ENCODE results near the gene SYNDIG1L.

SYNDIG1L gene

GRCh38 chr14:74380172-74380571 is 45.8 kb downstream of the SYNDIG1L start:
- no peak overlapping the region for H3K4me3 ChIP-seq (ENCODE audit: low read depth, low read length)

GRCh38 chr14:74377976-74378690 is 47.9 kb downstream of the SYNDIG1L start:
- no peak for TF ChIP-seq CTCF (IDR thresholded peaks at IDR 0.05; ENCODE audit: low read depth, low read length)
- H3K4me3 ChIP-seq (ENCODE audit: low read depth, low read length), result no peak overlapping the region

More at GRCh38 chr14:74380172-74380571, 45.8 kb downstream of the SYNDIG1L start:
- TF ChIP-seq CTCF (IDR thresholded peaks at IDR 0.05; ENCODE audit: low read depth, low read length), result no peak

GRCh38 chr14:74368441-74368840 is 57.6 kb downstream of the SYNDIG1L start:
- H3K4me3 ChIP-seq (ENCODE audit: low read depth, low read length), result no peak overlapping the region
- no peak for TF ChIP-seq CTCF (IDR thresholded peaks at IDR 0.05; ENCODE audit: low read depth, low read length)

- H3K4me3 ChIP-seq (ENCODE audit: low read depth, low read length), result no peak overlapping the region
- TF ChIP-seq CTCF (IDR thresholded peaks at IDR 0.05; ENCODE audit: low read depth, low read length), result no peak
Measured at GRCh38 chr14:74368026-74368425, 58.0 kb downstream of the SYNDIG1L start.

GRCh38 chr14:74364271-74364880 is 61.6 kb downstream of the SYNDIG1L start:
- no peak overlapping the region for H3K4me3 ChIP-seq (ENCODE audit: low read depth, low read length)
- no peak for TF ChIP-seq CTCF (IDR thresholded peaks at IDR 0.05; ENCODE audit: low read depth, low read length)

- peak; percentile 95 for TF ChIP-seq CTCF (IDR thresholded peaks at IDR 0.05; ENCODE audit: low read depth, low read length)
- H3K4me3 ChIP-seq (ENCODE audit: low read depth, low read length), result no peak overlapping the region
Measured at GRCh38 chr14:74362361-74362915, 63.6 kb downstream of the SYNDIG1L start.

GRCh38 chr14:74360163-74360562 is 65.8 kb downstream of the SYNDIG1L start:
- H3K4me3 ChIP-seq (ENCODE audit: low read depth, low read length), result no peak overlapping the region
- TF ChIP-seq CTCF (IDR thresholded peaks at IDR 0.05; ENCODE audit: low read depth, low read length), result no peak
